Liver (tissue), 9 donors: ENCODE measurements around the gene MUL1. TPM values are rescaled to one million over a fixed set of nuclear protein-coding genes. Genes with fewer than 3 reads are reported as not detected.
A peak's percentile ranks its signal among the peaks of the same experiment; 100 is the strongest.

Experiments
- DNase-seq: peaks from one replicate; pipeline ENCODE4 v3.0.0-alpha.2; 2017; ENCODE audit warnings: low spot score
- H3K27ac ChIP-seq, 2 donors: one replicate each; pipeline ENCODE4 v1.7.0; 2013; ENCODE audit warnings: inconsistent platforms in 2 of 2, low read length in 2 of 2, control low read depth in 1 of 2, low read depth in 1 of 2, mild to moderate bottlenecking in 1 of 2
- H3K27me3 ChIP-seq, 4 donors: one replicate each; pipeline versions ENCODE4 v1.6.1 to v1.7.0; 2013; ENCODE audit warnings: low read length in 3 of 4, inconsistent platforms in 1 of 4, mild to moderate bottlenecking in 1 of 4, moderate library complexity in 1 of 4; ENCODE audit not compliant: control insufficient read depth in 4 of 4, insufficient read depth in 4 of 4
- H3K36me3 ChIP-seq, 4 donors: one replicate each; pipeline versions ENCODE4 v1.6.1 to v1.7.0; 2013; ENCODE audit warnings: low read length in 3 of 4, mild to moderate bottlenecking in 3 of 4, low read depth in 1 of 4, moderate library complexity in 1 of 4; ENCODE audit not compliant: control insufficient read depth in 4 of 4, insufficient read depth in 3 of 4
- H3K4me1 ChIP-seq, 4 donors: one replicate each; pipeline versions ENCODE4 v1.6.1 to v1.7.0; 2013; ENCODE audit warnings: low read length in 3 of 4, mild to moderate bottlenecking in 3 of 4, moderate library complexity in 1 of 4; ENCODE audit not compliant: control insufficient read depth in 4 of 4, insufficient read depth in 4 of 4
- H3K4me3 ChIP-seq, 3 donors: one replicate each; pipeline versions ENCODE4 v1.6.1 to v1.7.0; 2013; ENCODE audit warnings: low read length in 3 of 3, control low read depth in 1 of 3, low read depth in 1 of 3, mild to moderate bottlenecking in 1 of 3
- H3K9ac ChIP-seq, 2 donors: one replicate each; pipeline ENCODE4 v1.7.0; 2013; ENCODE audit warnings: low read length in 2 of 2, mild to moderate bottlenecking in 2 of 2, moderate library complexity in 2 of 2, control low read depth in 1 of 2, low read depth in 1 of 2
- H3K9me3 ChIP-seq, 4 donors: one replicate each; pipeline versions ENCODE4 v1.6.1 to v1.7.0; 2013; ENCODE audit warnings: low read length in 3 of 4; ENCODE audit not compliant: control insufficient read depth in 4 of 4
- CTCF ChIP-seq: fragments of 150-350 bp; IDR thresholded peaks from 2 replicates; pipeline ENCODE4 v1.5.1; 2017; ENCODE audit warnings: improper control_type of control experiment, low read depth, low read length; ENCODE audit not compliant: missing input control
- EGR1 ChIP-seq, 2 donors: IDR thresholded peaks; 2 replicates each; pipeline ENCODE4 v1.6.1; 2016 to 2018; ENCODE audit warnings: antibody characterized with exemption in 2 of 2, low read depth in 2 of 2
- FOXA2 ChIP-seq: IDR thresholded peaks from 2 replicates; pipeline ENCODE4 v1.6.1; 2016; ENCODE audit warnings: antibody characterized with exemption
- GABPA ChIP-seq, 2 donors: IDR thresholded peaks in 1 of 2; conservative IDR thresholded peaks in 1 of 2; 2 replicates each; pipeline ENCODE4 v1.6.1; 2016; ENCODE audit warnings: antibody characterized with exemption in 2 of 2, mild to moderate bottlenecking in 1 of 2, moderate library complexity in 1 of 2
- HNF4A ChIP-seq, 2 donors: conservative IDR thresholded peaks; 2 replicates each; pipeline ENCODE4 v1.6.1; 2016; ENCODE audit warnings: antibody characterized with exemption in 2 of 2, mild to moderate bottlenecking in 2 of 2
- HNF4G ChIP-seq: IDR thresholded peaks from 2 replicates; pipeline ENCODE4 v1.6.1; 2016; ENCODE audit warnings: antibody characterized with exemption
- JUND ChIP-seq, 2 donors: IDR thresholded peaks; 2 replicates each; pipeline ENCODE4 v1.6.1; 2016; ENCODE audit warnings: antibody characterized with exemption in 2 of 2
- RAD21 ChIP-seq, 2 donors: IDR thresholded peaks; 2 replicates each; pipeline ENCODE4 v1.6.1; 2016; ENCODE audit warnings: antibody characterized with exemption in 2 of 2, mild to moderate bottlenecking in 2 of 2
- RXRA ChIP-seq, 2 donors: IDR thresholded peaks; 2 replicates each; pipeline ENCODE4 v1.6.1; 2017 to 2018; ENCODE audit warnings: antibody characterized with exemption in 2 of 2, mild to moderate bottlenecking in 1 of 2
- TAF1 ChIP-seq: conservative IDR thresholded peaks from 2 replicates; pipeline ENCODE4 v1.6.1; 2016; ENCODE audit warnings: antibody characterized with exemption, mild to moderate bottlenecking
- YY1 ChIP-seq: IDR thresholded peaks from 2 replicates; pipeline ENCODE4 v1.6.1; 2016; ENCODE audit warnings: antibody characterized with exemption, mild to moderate bottlenecking
- WGBS: extraction: QIAGEN DNeasy Blood & Tissue Kit; methylation state at CpG from one replicate; pipeline ENCODE4 v1.1.7; 2013; 5-methylcytosine and 5-hydroxymethylcytosine counted together
- polyA plus RNA-seq, 2 donors: library from polyadenylated mRNA; stranded (reverse) in 1 of 2; unstranded in 1 of 2; fragments of 200-250 nt in 1 of 2; fragments of >200 nt in 1 of 2; fragmentation: Nextera tagmentation in 1 of 2; extraction: Ambion mirVana in 1 of 2; gene quantifications; one replicate each; pipeline versions ENCODE4 v1.2.1 to v1.2.3, GENCODE V29; 2013 to 2015
- total RNA-seq, 2 donors: library from RNA; depleted of rRNA; stranded (reverse); fragments of >200 nt; gene quantifications; one replicate each; pipeline ENCODE4 v1.2.3, GENCODE V29; 2014
- TF ChIP-seq, protein P1 (sequence below): IDR thresholded peaks from 2 replicates; pipeline ENCODE4 v1.6.1; 2016; ENCODE audit warnings: antibody characterized with exemption
- donor health status: healthy.
- donor health status: healthy.
- donor health status: healthy.
- donor health status: healthy.
- donor health status: healthy.

Gene MUL1
- total and polyA plus RNA-seq, 4 donors, result 9.5 to 19.4 (median 16.8) TPM

DNA sequence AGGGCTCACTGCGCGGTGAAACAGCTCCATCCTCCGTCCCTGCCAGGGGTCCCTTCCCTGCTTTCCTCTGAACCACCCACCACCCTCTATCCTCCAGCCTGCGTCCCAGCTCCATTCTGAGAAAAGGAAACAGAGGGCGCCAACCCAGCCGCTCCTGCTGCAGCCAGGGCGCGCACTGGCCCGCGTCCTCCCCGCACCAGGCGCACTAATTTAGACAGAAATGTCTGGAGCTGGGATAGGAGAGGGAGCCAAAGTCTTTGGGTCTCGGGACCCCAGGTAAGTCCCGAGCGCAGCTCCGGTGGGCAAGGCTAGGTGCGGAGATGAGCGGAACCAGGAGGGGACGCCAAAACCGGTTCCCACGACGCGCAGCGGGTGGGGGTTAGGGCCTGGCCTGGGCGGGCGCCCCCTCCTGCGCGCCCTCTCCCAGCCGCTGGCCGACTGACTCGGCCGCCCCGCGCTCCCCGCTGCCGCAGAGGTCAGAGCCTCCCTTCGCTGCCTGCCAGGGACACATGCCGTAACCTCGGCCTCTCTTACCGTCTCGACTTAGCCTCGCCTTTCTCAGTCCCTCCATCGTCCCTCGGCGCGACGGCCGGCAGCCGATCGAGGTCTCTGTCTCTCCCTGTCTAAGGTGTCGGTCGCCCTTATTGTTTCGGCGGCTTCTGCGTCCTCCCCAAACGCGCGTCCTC, 24.0 kb downstream of the MUL1 start:
- H3K36me3 ChIP-seq, result no peaks in the 10 kb centered on the region
- peak overlapping the region; percentile 71 to 85 for H3K27ac ChIP-seq
- H3K4me1 ChIP-seq, result peaks cover 16 to 65% (median 51%) of the 10 kb centered on the region in 4 donors
- H3K4me3 ChIP-seq, result peak overlapping the region; percentile 80 to 88 (median 87)
- no peaks in the 10 kb centered on the region for H3K9me3 ChIP-seq
- TF ChIP-seq YY1, result peak; percentile 16
- TF ChIP-seq CTCF, result no peak
- no peak for TF ChIP-seq FOXA2
- no peak for TF ChIP-seq EGR1 (IDR thresholded peaks at IDR 0.05; ENCODE audit: low read depth in 2 of 2)
- TF ChIP-seq, protein P1, sequence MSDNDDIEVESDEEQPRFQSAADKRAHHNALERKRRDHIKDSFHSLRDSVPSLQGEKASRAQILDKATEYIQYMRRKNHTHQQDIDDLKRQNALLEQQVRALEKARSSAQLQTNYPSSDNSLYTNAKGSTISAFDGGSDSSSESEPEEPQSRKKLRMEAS, result no peak
- no peak for DNase-seq
- H3K27me3 ChIP-seq, result no peaks in the 10 kb centered on the region
- H3K9ac ChIP-seq, result peak overlapping the region; percentile 60 to 76
- under 1% methylated on average over 58 of the region's 58 CpGs for WGBS

GRCh38 chr1:20483098-20483832, 24.7 kb downstream of the MUL1 start:
- TF ChIP-seq HNF4A (conservative IDR thresholded peaks at IDR 0.05) (no peak), GABPA (IDR thresholded peaks at IDR 0.05 in 1 of 2, conservative IDR thresholded peaks at IDR 0.05 in 1 of 2) (no peak), CTCF (no peak), RAD21 (IDR thresholded peaks at IDR 0.05) (peak; percentile 19 to 33), HNF4G (no peak), JUND (IDR thresholded peaks at IDR 0.05) (no peak), TAF1 (no peak), FOXA2 (no peak), EGR1 (IDR thresholded peaks at IDR 0.05; ENCODE audit: low read depth in 2 of 2) (no peak), RXRA (IDR thresholded peaks at IDR 0.05) (peak in 1 of 2 donors; percentile 13)
- no peak for DNase-seq
- peak overlapping the region; percentile 71 to 85 for H3K27ac ChIP-seq
- peak overlapping the region; percentile 28 to 60 for H3K9ac ChIP-seq
- H3K36me3 ChIP-seq, result no peaks in the 10 kb centered on the region
- peak overlapping the region; percentile 34 to 88 (median 87) for H3K4me3 ChIP-seq
- peaks cover 19 to 72% (median 57%) of the 10 kb centered on the region in 4 donors for H3K4me1 ChIP-seq
- H3K9me3 ChIP-seq, result no peaks in the 10 kb centered on the region
- H3K27me3 ChIP-seq, result no peaks in the 10 kb centered on the region
- 18% methylated on average over 16 of the region's 16 CpGs for WGBS
